NCI-H2227 (cell line): Measurements from ENCODE around the gene MKX.

ENCODE experiments used
- DNase-seq: peaks from one replicate; lab custom pipeline; 2025; ENCODE audit not compliant: unreplicated experiment; lab: John Stamatoyannopoulos, UW

Gene MKX

DNA sequence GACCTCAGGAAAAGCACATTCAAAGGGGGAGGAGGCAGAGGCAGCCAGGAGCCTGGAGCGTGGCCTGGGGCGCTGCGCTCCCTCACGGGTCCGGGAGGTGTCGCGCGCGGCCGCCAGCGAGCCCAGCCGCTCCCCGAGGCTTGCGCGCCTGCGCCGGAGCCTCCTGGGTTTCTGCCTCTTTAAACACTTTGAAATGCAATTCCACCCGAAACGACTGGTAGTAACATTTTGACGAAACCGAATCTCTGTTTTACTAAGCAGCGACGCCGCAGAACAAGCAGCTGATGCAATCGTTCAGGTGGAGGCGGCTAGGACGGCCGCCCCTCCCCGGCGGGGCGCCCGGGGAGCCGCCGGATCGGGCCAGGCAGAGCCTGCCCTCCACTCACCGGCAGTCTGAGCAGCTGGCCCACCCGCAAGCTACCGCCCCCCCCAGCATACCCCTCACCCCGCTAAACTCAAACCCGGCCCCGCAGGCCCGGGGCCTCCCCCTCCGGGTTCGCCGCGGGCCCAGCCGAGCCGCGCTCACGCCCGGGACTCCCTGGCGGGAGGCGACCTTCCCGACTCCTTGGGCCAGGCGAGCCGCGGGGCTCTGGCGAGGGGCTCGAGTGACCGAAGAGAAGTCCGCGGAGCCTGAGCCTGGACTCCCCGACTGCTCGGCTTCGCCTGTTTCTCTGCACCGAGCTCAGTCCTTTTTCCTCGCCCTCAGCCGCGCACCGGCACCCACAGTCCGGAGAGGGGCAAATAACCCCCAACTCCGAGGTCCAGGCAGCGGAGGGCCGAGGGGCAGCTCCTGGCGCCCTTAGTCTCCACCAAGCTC, 3.2 kb downstream of the MKX start:
- peak; percentile 75 for DNase-seq

DNA sequence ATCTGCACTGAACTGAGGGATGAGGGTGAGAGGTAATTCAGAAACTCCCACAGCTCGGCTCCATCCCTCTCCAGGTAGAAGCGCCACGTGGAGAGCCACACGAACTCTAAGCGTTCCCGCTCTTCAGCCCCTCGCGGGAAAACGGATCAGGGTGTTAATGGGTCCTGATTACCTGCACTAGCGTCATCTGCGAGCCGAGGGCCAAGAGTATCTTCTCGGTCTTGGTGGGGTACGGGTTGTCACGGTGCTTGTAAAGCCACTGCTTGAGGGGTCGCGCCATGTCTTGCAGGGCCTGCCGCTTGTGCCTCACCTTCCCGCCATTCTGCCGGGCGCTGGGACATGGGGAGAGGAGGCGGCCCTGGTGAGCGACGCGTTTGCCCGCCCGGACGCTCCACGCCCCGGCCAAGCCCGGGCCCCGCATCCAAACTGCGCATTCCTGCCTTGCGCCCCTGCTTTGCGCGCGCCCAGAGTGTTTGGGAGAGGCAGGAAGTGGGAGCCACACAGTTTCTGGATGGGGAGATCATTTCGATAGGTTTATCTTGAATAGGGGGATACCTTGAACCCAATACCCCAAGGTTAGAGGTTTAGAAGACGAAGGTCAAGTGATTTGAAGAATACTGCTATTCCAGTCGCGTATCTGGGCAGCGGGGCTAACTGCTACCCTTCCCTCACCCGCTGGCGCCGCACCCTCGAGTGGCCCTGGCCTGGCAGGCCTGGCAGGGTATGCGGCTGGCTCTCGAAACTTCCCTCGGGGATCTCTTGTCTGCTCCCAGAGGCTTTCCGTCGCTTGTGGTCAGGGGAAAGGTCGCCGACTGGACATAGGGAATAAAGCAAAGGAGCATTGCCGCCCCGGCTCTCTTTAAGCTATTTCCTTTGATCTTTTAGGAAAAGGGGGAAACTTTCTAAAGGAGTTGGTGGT, 4.2 kb downstream of the MKX start:
- DNase-seq: no peak

DNA sequence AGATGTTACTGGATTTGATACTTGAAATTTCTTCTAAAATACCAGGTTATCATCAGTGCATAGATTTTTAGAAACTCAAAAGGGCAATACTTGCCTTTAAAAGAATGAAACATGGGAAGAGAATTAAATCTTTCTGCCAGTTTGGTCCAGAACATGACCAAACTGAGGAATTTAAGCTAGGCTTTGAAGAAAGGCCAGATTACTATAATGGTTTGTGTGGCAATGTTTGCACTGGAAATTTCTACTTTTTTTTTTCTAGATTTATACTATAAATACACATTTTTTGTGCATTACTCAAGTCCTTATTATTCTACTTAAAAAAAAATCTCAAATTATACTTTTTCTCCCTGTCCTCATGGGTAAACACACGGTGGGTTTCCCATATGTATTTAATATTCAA, 9.2 kb downstream of the MKX start:
- no peak for DNase-seq

DNA sequence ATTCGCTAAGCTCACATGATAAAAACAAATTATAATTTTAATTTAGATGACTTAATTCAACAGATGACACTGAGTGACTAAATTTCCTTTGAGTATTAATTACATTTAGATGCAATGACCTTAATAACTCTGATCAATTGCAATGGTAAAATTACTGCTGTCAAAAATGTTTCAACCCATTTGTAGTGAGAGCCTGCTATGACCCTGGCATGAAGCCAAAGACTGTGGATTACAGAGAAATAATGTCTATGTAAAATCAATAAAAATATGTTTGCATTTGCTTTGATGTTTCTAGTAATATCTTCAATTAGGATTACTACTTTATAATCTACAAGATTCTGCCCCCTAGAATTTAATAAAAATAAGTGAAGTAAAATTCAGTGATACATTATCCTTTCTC, 15.6 kb downstream of the MKX start:
- no peak for DNase-seq

DNA sequence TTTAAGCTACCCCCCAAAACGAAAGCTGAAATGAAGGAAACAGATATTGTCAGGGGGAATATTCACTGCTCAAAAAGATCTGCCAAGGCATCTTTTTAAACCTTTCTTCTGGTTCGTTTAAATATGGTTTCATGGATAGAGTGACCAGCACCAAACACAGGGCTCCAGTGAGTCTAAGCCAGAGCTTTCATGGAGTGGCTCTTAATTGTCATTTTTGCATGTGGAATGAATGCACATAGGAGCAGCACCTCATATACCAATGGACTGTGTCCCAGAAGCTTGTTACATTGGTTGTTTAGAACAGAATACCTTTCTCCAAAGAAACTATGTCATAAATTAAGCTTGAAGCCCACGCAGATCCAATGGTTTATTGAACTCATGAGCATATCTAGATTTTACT, 17.3 kb downstream of the MKX start:
- no peak for DNase-seq

DNA sequence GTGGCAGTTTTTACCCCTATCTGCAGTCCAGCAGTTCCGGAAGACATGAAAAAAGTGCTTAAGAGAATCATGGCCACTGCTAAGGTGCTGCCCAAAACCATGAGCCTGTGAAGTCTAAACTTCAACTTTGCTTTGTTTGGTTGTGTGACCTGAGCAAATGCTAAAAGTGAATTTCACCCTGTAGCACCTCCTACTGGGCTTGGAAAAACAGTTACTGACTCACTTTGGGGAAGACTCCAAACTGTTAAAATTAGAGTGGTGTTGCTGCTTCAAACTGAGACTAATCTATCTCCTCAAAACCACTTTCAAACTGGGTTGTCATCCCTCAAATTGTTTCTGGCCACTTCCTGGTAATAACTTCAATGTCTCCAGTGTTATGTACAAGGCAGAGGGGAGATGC, 21.3 kb downstream of the MKX start:
- DNase-seq: no peak

DNA sequence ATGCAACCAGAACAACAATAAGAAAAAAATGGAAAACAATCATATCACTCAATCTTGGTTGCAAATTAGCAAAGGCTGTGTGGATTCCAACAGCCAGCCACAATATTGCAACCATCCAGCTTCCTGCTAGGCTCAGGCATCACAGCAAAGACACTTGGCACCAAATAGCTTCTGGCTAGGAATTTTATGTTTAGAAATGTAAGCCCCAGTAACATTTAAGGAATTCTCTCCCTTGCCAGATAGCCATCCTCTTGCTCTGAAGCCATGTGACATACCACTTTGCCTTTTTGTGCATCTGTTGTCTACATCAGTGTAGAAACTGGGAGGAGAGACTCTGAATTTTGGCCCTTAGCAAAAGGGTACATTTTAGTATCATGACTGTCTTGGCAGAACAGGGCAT, 22.2 kb downstream of the MKX start:
- no peak for DNase-seq

DNA sequence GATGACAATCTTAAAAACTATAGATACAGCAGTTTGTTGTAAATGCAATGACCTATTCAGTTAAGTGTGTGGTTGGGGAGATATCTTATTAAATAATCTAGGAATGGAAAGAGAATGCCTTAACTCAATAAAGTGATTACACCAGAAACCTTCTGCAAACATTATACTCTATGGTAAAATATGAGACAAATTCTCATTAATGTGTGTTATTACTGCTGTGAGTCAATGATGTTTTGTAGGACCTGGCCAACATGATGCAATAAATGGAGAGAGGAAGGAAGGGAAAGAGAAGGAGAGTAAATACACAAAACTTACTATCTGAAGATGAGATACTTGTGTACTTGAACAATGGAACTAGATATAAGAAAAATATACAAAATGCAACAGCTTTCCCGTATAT, 25.1 kb downstream of the MKX start:
- no peak for DNase-seq

DNA sequence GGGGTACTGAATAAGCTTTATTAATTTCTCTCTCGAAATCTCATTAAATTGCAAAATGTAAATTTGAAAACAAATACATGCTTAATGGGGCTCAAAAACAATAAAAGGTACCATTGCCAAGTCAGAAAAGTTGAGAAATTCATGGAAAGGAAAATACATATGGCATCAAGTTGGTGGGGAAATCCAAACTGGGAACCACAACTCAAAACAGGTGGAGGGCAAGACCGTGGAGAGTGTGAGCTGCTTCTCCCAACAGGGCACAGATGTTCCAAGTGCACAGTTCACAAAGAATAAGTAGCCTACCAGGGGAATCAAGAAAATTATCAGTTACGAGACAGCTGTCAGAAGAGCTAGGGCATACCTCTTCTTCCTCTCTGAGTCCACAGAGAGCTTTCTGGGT, 26.6 kb downstream of the MKX start:
- no peak for DNase-seq

DNA sequence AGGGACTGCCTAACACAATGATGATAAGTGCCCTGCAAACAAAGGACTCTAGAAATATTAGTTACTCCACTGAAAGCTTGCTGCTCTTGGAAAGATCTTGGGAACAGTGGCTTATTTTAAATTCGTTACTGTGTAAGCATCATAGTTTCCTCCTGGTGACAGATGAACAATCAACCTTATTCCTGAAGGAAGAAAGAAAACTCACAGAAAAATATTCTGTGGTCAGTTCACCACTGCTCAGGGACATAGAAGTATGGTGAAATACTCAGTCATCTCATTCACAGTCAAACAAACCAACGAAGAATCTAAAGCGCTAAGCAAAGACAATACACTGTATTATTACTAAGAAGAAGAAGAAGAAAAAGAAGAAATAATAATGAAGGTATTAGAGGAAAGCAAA, 27.8 kb downstream of the MKX start:
- DNase-seq: no peak

DNA sequence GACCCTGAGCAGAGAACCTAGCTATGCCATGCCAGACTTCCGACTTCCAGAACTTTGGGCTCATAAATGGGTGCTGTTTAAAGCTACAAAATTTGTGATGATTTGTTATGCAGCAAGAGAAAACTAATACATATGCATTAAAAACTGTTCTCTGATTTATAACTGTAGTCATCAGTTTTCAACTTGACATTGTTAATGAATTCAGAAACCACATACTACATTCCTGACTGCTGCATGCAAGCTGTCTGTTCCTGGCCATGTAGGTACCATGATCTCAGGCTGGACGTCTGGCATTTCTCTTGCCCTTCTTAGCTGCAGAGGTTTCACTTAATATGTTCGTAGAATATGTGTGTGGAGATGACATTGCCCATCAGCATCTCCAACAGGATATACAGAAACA, 28.4 kb downstream of the MKX start:
- no peak for DNase-seq

DNA sequence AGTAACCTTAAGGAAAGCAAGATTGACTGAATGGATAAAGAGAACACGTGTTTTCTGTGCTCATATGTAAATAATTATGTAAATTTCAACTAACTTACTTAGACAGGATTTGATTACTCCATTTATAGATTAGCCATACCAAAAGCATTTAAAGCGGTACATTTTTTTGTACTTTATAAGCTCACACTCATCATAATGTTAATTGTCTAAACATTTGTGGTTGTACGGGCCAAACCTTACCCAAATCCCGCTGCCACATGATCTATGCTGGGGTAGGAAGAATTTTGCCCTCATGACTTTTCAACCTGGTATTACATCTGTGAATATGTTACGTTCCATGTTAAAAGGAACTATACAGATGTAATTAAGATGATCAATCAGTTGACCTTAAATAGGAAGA, 29.1 kb downstream of the MKX start:
- no peak for DNase-seq

DNA sequence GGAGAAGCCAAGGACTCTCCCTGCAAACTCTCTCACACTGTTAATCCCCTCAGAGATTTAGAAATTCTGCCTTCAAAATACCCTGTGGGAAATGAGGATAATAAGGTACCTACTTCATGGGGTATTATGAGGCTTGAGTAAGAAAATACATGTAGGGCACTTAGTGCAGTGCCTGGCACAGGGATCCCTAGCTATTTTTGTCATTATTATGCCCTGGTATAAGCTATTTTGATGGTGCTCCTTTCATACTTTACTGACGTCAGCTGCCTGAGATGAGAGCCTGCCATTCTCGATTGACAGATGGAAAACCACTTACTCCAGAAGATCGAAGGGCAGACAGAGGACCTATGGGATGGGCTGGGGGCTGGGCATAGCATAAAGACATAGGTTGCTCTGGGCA, 30.1 kb downstream of the MKX start:
- no peak for DNase-seq

DNA sequence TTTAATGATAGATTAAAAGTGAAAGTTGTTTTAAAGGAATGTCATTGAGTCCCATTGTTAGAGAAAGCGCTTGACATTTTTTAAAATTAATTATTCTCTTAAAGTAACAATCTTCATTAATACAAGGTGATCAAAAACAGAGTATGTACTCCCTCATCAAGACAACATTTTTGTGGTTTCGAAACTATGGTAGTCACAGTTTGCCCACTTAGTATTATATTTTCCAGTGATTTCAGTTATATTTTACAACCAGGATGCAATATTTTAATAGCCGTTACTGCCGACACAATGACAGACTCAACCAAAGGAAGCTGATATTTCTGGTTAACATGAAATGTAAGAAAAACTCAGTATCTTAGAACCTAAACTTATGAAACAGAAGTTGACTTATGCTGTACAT, 31.3 kb downstream of the MKX start:
- no peak for DNase-seq

DNA sequence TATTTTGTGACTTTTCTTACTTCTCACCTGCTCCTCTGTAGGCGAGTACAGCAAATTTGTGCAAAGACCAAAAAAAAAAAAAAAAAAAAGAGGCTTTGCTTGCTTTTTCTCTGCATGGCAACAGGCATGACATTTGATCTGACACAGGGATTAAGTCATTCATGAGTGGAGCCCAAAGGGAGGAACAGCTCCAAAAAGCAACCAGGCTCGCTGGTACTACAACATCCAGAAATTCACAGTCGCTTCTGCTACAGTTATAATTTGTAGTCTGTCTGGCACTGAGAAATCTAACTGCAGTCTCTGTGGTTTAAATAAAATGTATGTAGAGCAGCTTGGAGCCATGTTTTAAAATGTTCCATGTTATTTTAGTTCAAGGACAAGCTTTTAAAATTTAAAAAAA, 31.7 kb downstream of the MKX start:
- no peak for DNase-seq

DNA sequence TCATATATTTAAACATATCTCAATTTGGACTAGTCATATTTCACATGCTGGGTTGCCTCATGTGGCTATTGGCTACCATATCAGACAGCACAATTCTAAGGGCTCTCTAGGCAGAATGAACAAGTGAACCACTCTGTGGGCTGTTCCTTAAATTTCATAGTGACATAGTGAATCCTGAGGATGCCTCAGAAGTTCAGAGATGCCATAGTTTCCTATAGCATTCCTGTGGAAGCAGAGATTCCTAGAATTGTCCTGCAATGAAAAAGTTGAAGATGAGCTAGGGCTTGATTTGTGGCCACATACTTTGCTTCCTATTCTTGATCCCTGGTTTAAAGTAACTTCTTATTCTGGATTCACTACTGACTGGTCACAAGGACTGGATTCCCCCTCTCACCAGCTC, 35.6 kb downstream of the MKX start:
- no peak for DNase-seq

DNA sequence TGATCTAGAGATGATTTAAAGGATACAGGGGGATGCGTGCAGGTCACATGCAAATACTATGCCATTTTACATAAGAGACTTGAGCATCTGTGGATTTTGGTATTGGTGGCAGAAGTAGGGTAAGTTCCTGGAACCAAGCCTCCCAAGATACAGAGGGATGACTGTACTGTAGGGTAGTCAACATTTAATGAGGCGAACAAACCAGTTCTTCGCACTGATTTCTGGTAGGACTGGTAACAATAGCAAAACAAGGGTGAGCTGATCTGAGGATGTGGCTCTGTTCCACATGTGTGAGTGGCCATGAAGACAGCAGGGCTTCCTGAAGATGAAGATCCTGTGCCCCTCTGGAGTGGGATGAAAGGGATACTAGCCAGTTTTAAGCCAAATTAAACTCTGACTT, 36.3 kb downstream of the MKX start:
- no peak for DNase-seq

DNA sequence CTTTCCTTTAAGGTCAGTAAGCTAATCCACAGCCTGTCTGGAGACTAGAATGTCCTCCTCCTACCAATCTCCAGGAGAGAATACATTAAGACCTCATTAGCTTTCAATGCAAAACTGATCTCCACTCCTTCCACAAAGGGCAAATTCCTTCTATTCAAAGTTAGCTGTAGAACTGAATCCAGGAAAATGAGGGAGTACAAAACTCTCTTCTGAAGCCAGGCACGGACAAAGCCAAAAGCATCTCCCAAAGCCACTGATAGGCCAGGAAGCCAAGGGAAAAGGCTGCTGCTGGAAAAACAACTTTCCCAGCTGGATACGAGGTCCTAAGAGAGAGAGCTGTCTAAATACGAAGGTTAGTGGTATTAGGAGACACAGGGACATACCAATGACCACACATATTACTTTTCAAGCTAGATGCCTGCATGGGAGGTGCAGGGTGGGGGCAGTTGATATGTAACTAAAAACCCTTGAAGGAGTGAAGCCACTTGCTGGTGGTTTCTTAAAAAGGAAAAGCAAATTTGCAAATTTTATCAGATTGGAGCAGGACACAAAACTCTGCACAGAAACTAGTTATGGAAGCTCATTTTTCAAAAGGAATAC, 43.6 kb downstream of the MKX start:
- no peak for DNase-seq

DNA sequence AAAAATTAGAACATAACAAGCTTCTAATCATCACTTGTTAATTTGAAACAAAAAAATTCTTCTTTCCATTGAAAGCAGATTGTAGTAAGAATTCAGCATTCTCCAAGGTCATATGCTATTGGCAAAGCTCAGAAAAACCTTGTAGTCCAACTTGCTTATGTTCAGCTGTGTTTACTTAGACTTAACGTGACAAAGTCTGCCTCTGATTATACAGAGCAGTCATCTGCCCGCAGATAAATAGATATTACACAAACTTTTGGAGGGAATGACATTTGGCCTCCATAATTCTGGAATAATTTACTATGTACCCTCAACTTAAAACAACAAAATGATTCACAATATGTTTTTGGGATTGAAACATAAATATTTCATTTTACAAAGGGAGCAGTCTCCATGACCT, 45.8 kb downstream of the MKX start:
- no peak for DNase-seq

DNA sequence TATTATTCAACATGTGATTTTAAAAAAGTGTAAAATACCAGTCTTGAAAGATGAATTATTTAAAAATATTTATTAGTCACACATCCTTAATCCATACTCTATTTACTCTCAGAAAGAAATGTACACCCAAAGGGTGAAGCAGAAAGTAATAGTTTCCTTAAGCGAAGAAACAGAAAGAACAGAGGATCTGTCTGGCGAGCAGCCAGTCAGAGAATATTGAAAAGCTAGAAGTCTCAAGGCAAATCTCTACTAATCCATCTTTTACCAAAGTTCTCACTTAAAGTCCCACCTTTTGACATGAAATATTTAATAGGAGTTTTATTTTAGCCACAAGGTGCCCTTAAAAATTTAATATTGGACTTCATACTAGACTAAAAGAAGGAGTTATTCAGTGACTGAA, 46.7 kb downstream of the MKX start:
- no peak for DNase-seq

DNA sequence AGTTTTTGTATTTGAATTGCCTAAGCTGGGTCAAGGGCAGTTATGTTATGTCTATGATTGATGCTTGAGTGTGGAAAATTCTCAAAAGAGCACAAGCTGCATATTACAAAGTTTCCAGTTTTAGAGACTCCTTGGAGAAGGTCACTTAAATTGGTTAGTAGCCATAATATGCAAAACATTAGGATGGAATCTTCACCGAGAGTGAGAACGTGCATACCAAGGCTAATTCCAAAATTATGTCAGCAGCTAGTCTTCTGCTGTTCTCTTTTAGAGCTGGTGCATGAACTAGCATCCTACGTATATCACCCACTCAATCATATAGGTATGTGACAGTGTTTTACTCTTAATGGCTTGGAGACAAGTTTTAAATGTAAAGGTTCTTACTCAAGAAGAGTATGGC, 49.2 kb downstream of the MKX start:
- DNase-seq: no peak

DNA sequence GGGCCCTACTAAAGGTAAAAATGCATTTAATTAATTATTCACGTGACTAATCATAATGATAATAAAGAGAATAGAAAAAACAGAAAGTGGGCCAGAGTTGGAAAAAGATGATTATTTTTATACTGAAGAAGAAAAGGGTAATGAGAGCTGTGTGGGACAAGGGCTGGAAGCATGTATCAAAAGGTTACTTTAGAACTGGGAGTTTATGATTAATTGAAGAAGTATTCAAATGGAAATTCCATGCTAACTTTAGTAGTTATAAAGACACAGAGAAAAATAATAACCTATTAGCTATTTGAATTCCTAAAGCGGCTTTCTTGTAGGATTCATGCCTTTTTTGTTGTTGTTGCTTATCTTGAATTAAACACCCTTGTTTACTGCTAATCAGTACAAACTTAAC, 49.9 kb downstream of the MKX start:
- no peak for DNase-seq
